NCI-H2107 (cell line): ENCODE results near the gene HPN.
"Not testable (repeated sequence)": the region's sequence is repeated elsewhere in the genome, so short reads cannot be mapped to it uniquely, and the experiment has no call there.

Experiments used
- DNase-seq: peaks from one replicate; lab custom pipeline; 2025; lab: John Stamatoyannopoulos, UW

Gene HPN

GRCh38 chr19:35042954-35043604, 1.6 kb downstream of the HPN start:
- DNase-seq: no peak

DNA sequence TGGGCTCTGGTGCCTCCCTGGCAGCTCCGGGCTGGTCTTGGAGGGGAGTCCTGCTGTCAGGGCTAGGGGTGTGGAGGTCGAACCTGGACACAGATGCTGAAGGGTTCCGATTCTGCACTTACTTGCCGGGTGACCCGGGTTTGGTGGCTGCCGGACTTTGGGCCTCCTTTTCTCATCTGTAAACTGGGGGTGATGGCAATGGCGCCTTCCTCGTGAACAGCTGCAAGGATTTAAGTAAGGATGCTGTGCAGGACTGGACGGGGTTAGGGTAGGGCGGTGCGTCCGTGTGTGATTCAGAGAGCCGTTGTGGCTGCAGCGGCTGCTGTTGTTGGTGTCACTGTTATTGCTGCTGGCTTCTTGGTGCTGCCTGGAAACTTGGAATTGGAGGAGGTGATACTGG, 2.4 kb downstream of the HPN start:
- no peak for DNase-seq

DNA sequence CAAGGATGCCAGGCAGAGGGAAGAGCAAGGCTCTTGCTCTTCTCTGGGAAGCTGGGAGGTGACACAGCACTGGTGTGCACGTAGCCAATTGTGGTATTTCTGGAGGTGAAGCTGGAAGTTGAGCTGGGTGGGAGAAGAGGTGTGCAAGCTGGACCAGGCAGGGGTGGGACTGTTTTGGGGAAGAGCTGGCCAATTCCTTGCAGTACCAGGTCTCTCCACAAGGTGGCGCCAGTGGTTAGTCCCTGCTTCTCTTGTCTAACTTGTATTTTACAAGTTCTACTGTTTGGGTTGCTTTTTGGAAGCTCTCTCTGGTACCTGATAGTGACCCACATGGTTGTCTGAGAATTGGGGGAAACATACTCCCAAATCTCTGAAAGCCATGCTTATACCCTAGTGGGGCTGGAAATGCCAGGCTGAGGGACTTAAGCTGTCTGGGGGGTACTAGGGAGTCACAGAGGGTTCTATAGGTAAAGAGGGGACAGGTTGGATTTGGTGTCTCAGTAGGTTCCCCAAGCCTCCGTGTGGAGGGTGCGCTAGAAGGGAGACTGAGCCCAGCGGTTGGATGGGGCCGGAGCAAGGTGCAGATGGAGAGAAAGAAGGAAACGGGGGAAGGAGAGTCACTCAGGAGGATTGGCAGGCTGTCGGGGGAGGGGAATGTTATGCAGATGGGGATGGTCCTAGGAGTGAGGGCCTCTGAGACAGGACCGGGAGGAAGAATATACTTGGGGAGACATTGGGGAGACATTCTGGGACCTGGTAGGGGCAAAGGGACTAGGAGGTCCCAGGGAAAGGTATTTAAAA, 3.0 kb downstream of the HPN start:
- DNase-seq: no peak

DNA sequence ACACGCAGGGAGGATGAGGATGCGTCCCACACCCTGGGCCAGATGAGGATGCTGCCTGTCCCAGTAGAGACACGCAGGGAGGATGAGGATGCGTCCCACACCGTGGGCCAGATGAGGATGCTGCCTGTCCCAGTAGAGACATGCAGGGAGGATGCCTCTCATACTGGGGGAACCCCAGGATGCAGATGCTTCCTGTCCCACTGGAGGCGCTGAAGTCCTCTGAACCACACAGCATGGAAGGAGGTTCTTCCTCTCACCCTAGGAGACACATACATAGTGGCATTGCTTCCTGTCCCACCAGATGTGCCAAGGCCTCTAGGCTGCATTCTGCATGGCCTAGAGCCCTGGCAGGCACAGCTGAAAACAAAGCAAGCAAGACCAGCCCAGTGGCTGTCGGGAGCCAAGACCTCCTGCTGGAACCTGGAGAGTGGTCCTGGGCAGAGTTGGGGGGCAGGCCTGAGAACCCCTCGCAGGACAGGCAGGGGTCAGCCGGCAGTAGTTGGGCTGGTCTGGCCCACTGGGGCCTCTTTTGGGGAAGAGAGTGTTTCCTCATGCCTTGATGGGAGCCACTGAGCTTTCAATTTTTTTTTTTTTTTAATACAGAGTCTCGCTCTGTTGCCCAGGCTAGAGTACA, 4.3 kb downstream of the HPN start:
- DNase-seq: no peak

DNA sequence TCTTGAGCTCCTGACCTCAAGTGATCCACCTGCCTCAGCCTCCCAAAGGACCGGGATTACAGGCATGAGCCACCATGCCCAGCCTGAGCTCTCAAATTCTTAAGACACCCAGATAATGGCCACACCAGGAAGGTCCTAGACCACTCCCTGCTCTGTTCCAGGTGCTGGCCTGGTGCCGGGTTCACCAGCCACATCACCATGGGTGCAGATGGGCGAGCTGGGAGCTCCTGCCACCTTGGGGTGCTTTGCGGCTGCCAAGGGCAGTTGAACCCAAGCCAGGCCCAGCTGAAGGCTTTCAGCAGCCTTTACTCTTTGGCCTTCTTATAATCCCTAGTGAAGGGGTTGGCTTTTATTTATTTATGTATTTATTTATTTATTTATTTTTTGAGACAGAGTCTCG, 4.9 kb downstream of the HPN start:
- DNase-seq: no peak

- DNase-seq: no peak
Measured at GRCh38 chr19:35048911-35049411, 7.4 kb downstream of the HPN start.

- no peak for DNase-seq
Measured at GRCh38 chr19:35049456-35049855, 7.9 kb downstream of the HPN start.

DNA sequence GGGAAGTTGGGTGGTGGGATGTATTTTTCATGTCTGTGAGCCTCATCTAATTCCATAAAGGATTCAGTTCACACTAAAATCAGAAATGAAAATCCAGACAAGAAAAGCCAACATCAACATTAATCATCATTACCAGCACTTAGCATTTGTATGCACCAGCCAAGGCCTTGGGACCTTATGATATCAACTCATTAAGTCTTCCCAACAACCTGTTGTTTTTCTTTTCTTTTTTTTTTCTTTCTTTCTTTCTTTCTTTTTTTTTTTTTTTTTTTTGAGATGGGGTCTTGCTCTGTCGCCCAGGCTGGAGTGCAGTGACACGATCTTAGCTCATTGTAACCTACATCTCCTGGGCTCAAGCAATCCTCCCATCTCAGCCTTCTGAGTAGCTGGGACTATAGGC, 9.1 kb downstream of the HPN start:
- not testable (repeated sequence) for DNase-seq

DNA sequence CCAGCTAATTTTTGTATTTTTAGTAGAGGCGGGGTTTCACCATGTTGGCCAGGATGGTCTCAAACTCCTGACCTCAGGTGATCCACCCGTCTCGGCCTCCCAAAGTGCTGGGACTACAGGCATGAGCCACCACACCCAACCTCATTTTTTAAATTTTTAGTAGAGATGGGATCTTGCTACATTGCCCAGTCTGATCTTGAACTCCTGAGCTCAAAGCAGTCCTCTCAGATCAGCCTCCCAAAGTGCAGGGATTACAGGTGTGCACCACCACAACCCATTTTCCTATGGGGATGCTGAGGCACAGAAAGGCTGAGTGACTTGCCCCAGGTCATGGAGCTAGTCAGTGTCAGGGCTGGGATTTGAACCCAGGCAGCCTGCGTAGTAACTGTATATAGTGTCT, 9.7 kb downstream of the HPN start:
- DNase-seq: not testable (repeated sequence)

DNA sequence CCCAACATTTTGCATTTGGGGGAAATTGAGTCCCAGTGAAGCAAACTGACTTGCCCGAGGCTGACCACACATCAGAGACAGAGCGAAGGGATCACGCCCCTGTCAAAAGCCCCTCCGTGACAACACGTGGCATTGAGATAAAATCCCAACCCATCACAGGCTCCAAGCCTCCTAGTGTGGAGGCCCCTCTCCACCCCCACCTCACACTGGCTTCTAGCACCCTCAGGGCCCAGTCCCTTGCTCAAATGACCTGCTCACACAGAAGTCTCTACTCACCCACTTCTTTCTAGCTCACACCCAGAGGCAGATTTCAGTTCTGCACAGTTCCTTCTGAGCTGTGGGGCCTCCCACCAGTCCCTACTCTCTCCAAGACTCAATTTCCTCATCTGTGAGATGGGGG, 10.3 kb downstream of the HPN start:
- no peak for DNase-seq

- DNase-seq: no peak
Measured at GRCh38 chr19:35052599-35053190, 11.2 kb downstream of the HPN start.

DNA sequence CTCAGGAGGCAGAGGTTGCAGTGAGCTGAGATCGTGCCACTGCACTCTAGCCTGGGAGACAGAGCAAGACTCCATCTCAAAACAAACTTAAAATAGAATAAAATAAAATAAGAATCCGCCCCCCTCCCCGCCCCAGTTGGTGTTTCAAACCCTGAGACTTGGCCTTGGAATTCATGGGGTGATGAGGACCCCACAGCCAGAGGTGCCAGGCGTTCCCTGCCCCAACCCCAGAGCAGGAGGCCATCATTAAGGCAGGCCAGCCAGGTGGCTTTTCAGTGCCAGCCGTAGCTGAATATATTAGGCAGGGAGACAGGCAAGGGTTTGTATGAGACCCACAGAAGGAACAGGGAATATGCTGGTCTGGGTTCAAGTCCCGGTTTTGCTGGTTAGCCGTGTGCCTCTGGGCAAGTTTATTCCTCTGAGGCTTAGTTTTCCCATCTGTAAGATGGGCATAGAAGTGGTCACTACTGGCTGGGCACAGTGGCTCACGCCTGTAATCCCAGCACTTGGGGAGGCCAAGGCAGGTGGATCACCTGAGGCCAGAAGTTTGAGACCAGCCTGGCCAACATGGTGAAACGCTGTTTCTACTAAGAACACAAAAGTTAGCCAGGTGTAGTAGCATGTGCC, 12.3 kb downstream of the HPN start:
- DNase-seq: no peak

DNA sequence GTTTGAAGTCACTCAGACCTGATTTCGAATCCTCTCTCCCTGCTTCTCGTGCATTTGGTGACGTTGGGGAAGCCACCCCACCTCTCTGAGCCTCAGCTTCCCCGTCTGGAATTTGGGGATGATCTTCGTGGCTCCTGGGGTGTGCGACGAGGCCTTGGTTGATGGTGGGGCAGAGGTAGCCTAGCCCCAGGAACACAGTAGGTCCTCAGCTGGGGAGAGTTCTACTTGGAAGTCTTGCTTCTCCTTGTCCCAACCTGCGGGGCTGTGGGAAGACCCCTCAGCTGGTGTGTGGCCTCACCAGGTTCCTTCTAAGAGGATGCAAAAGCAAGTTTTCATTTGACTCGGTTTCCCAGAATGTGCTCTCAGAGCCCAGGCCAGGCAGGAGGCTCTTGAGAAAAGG, 13.1 kb downstream of the HPN start:
- no peak for DNase-seq

GRCh38 chr19:35055715-35056179, 14.2 kb downstream of the HPN start:
- DNase-seq: no peak

DNA sequence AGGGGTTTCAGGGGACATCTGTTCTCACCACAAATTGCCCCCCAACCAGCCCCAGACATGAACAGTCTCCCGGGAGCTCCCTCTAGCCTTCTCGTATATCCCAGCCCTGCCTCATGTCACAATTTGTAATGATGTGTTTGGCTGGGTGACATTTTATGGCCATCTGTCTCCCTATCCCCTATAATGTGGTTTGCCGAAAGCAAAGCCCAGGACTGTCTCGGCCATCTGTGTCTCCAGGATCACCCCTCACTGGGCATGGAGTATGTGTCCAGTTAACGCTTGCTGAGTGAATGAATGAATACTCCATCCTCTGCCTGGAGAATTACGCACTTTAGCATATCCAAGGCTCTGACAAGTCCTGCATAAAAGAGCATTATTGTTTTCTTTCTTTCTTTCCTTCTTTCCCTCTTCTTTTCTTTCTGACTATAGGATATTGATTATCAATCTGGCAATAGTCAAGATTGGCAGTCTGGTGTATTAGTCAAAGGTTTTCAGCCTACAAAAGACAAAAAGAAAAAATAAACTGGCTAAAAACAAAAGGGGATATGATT, 15.1 kb downstream of the HPN start:
- DNase-seq: no peak

GRCh38 chr19:35058370-35058769, 16.8 kb downstream of the HPN start:
- DNase-seq: no peak

DNA sequence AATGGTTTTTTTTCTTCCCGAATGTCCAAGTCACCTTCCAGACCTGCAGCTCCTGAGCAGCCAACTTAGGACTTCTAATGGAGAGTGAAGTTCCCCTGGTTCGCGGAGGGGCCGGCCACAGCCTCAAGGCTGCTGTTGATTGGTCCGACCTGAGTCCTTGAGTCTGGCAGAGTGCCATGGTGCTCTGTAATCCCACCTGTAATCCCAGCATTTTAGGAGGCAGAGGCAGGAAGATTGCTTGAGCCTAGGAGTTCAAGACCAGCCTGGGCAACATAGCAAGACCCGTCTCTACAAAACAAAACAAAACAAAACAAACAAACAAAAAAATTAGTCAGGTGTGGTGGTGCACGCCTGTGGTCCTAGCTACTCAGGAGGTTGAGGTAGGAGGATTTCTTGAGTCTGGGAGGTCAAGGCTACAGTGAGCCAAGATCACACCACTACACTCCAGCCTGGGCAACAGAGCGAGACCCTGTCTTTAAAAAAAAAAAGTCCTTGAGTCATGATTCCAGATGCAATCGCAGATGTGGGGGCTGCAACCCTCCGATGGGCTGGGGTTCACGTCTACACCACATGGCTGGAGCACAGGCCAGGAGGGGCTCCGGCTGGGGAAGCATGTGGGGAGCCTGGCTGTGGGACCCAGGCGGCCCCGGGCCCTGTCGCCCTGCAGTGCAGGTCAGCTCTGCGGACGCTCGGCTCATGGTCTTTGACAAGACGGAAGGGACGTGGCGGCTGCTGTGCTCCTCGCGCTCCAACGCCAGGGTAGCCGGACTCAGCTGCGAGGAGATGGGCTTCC, 17.7 kb downstream of the HPN start:
- no peak for DNase-seq

DNA sequence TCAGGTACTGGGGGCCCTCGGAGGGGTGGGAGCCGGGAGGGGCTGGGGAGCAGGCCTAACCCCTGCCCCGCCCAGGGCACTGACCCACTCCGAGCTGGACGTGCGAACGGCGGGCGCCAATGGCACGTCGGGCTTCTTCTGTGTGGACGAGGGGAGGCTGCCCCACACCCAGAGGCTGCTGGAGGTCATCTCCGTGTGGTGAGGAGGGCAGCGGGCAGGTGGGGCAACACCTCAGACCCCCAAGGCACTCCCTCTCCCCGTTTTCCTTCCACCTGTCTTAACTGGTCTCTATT, 18.2 kb downstream of the HPN start:
- no peak for DNase-seq

- no peak for DNase-seq
Measured at GRCh38 chr19:35060160-35060855, 18.8 kb downstream of the HPN start.

DNA sequence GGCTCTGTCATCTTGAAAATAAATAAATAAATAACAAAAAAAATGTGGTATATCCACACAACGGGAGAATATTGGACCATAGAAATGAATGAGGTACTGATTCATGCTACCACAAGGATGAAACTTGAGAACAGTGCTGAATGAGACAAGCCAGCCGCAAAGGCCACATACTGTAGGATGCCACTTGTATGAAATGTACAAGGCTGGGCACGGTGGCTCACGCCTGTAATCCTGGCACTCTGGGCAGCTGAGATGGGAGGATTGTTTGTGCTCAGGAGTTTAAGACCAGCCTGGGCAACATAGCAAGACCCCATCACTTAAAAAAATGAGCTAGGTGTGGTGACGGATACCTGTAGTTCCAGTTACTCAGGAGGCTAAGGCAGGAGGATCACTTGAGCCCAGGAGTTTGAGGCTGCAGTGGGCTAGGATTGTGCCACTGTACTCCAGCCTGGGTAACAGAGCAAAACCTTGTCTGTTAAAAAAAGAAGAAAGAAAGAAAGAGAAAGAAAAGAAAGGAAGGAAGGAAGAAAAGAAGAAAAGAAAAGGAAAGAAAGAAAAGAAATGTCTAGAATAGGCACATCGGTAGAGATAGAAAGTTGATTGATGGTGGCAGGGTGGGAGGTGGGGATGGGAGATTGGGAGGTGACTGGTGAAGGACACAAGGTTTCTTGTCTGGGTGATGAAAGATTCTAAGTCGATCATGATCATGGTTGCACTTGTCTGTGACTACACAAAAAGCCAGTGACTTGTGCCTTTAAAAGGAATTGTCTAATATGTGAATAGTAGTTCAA, 20.3 kb downstream of the HPN start:
- no peak for DNase-seq
